ENCODE results near the gene SELPLG. TPM values are rescaled to one million over a fixed set of nuclear protein-coding genes. Genes with fewer than 3 reads are reported as not detected.

The SELPLG gene
- total RNA-seq, 2 donors from 2014 or later = 2.5 to 4.4 TPM

DNA sequence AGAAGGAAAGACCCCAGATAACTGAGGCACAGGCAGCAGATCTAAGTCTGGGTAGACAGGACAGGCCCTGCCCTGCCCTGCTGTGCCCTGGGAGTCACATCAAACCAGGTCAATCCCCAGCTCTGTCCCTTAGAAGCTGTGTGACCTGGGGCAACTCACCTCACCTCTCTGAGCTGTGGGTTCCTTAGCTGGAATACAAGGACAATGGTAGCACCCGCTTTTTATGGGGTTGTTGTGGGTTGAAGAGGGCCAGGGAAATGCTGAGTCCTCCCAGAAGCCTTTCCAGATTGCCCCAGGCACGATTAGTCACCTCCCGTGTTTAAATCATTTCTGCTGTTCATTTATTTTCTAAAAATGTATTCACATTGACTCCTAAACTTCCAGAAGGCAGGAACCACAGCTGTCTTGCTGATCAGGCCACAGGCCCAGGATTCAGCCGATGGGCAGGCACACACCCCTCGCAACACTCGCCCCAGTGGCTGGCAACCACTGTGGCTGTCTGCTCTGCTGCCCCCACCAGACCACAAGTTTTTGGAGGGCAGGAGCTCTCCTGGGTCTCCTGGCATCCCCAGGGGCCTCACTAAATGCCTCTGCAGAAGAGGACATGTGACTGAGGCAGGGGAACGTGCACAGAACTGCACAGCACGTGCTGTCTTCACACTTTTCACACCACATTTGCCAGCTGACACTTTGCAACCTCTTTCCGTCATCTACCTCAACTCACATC is 3.0 kb downstream of the SELPLG start:
- Histone ChIP-seq H3K4me3 (no peak overlapping the region), H3K9me3 (no peaks in the 10 kb centered on the region), H3K9ac (ENCODE audit: low read depth in 2 of 2, low read length in 2 of 2) (peak overlapping the region; percentile 24 to 36), H3K4me1 (no peaks in the 10 kb centered on the region), H3K27me3 (no peaks in the 10 kb centered on the region), H3K36me3 (no peaks in the 10 kb centered on the region), H3K27ac (peak overlapping the region; percentile 56)
- no peak for TF ChIP-seq CTCF (IDR thresholded peaks at IDR 0.05)
- intact Hi-C loops (cut with DNase I) = no loop called here
- no peak for DNase-seq

DNA sequence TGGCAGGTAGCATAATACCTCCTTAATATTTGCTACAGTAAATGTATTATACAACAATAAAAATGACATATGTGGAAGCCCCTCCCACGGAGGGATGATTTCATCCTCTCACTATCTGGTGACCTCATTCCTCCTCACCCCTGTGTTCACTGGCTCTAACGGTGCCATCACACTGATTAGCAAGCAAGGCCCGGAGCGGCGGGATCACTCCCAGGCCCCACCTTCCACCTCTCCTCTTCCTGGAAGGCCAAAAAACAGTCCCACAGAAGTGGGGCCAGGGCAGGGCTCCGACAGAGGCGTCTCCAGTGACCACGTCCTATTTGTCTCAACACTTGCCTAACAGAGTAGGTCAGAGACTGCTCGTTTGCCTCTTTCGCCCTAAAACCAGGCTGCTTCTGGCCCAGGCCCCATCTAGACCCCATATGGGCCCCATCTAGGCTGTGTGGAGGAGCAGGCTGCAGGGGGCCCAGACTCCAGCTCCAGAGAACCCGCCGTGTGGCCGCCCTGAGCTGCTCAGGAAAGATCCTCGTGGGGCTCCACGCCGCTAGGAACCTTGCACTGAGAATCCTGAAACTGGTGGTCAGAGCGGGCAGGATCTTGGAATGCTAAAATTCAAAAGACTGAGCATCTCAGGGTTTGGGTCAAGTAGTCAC is 3.7 kb downstream of the SELPLG start:
- TF ChIP-seq CTCF (IDR thresholded peaks at IDR 0.05) = no peak
- no peak overlapping the region for H3K4me3 ChIP-seq
- H3K36me3 ChIP-seq = no peaks in the 10 kb centered on the region
- intact Hi-C loops (cut with DNase I) = no loop called here
- peak overlapping the region; percentile 56 for H3K27ac ChIP-seq
- no peaks in the 10 kb centered on the region for H3K4me1 ChIP-seq
- H3K9ac ChIP-seq (ENCODE audit: low read depth in 2 of 2, low read length in 2 of 2) = peak overlapping the region; percentile 24 to 36
- H3K27me3 ChIP-seq = no peaks in the 10 kb centered on the region
- DNase-seq = no peak
- no peaks in the 10 kb centered on the region for H3K9me3 ChIP-seq

DNA sequence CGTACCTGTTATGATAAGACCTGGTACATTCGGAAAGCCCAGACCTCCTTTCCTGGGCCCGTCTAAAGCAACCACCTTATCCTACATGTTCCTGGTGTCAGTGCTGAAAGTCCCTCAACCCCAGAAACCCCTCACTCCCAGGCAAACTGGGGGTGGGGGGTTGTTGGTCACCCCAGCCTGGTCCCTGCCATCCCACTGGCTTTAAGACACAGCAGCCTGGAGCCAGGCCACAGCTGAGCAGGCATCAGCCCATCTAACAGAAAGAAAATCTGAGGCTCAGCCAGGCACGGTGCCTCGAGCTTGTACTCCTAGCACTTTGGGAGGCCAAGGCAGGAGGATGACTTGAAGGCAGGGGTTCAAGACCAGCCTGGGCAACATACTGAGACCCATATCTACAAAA is 4.5 kb downstream of the SELPLG start:
- intact Hi-C loops (cut with DNase I) = no loop called here
- Histone ChIP-seq H3K9me3 (no peaks in the 10 kb centered on the region), H3K27me3 (no peaks in the 10 kb centered on the region), H3K36me3 (no peaks in the 10 kb centered on the region), H3K27ac (peak overlapping the region; percentile 56), H3K4me1 (no peaks in the 10 kb centered on the region), H3K4me3 (peak overlapping the region; percentile 11), H3K9ac (ENCODE audit: low read depth in 2 of 2, low read length in 2 of 2) (no peak overlapping the region)
- DNase-seq = no peak
- TF ChIP-seq CTCF (IDR thresholded peaks at IDR 0.05) = no peak

- no peaks in the 10 kb centered on the region for H3K36me3 ChIP-seq
- H3K4me3 ChIP-seq = no peak overlapping the region
- DNase-seq = no peak
- H3K4me1 ChIP-seq = no peaks in the 10 kb centered on the region
- intact Hi-C loops (cut with DNase I) = no loop called here
- no peak overlapping the region for H3K27ac ChIP-seq
- no peaks in the 10 kb centered on the region for H3K27me3 ChIP-seq
- H3K9ac ChIP-seq (ENCODE audit: low read depth in 2 of 2, low read length in 2 of 2) = no peak overlapping the region
- H3K9me3 ChIP-seq = no peaks in the 10 kb centered on the region
- TF ChIP-seq CTCF (IDR thresholded peaks at IDR 0.05) = no peak
Observed at GRCh38 chr12:108627134-108627920, 6.4 kb downstream of the SELPLG start.

GRCh38 chr12:108625228-108625627 is 8.5 kb downstream of the SELPLG start:
- no peaks in the 10 kb centered on the region for H3K9me3 ChIP-seq
- no peak overlapping the region for H3K27ac ChIP-seq
- TF ChIP-seq CTCF (IDR thresholded peaks at IDR 0.05) = no peak
- no peak for DNase-seq
- no peak overlapping the region for H3K9ac ChIP-seq (ENCODE audit: low read depth in 2 of 2, low read length in 2 of 2)
- H3K4me3 ChIP-seq = no peak overlapping the region
- H3K36me3 ChIP-seq = no peaks in the 10 kb centered on the region
- no peaks in the 10 kb centered on the region for H3K4me1 ChIP-seq
- no peaks in the 10 kb centered on the region for H3K27me3 ChIP-seq
- intact Hi-C loops (cut with DNase I) = no loop called here

Data from colonic mucosa (tissue), 4 donors.